Neuron (in vitro differentiated cells): Measurements from ENCODE around the gene RABGGTA.
A peak's percentile ranks its signal among the peaks of the same experiment; 100 is the strongest.
"Not testable (repeated sequence)": the region's sequence is repeated elsewhere in the genome, so short reads cannot be mapped to it uniquely, and the experiment has no call there.

Experiments
- H2AFZ ChIP-seq: one replicate; pipeline ENCODE4 v1.6.1; 2013; ENCODE audit warnings: low read depth, mild to moderate bottlenecking, inconsistent platforms, low read length, moderate library complexity
- H3K27me3 ChIP-seq: one replicate; pipeline ENCODE4 v1.6.1; 2013; ENCODE audit warnings: low read length; ENCODE audit not compliant: insufficient read depth
- H3K36me3 ChIP-seq: one replicate; pipeline ENCODE4 v1.6.1; 2013; ENCODE audit warnings: low read length; ENCODE audit not compliant: insufficient read depth
- H3K4me1 ChIP-seq: one replicate; pipeline ENCODE4 v1.6.1; 2013; ENCODE audit warnings: low read length; ENCODE audit not compliant: insufficient read depth
- H3K4me3 ChIP-seq: 2 replicates; pipeline ENCODE4 v1.5.1; 2013; ENCODE audit warnings: mild to moderate bottlenecking, low read length, moderate library complexity
- H3K9me3 ChIP-seq: one replicate; pipeline ENCODE4 v1.6.1; 2013; ENCODE audit warnings: low read length

RABGGTA gene

GRCh38 chr14:24233538-24233866 is 37.9 kb downstream of the RABGGTA start:
- peak overlapping the region; percentile 67 for H3K4me3 ChIP-seq
- H3K9me3 ChIP-seq = no peaks in the 10 kb centered on the region
- peaks cover 34% of the 10 kb centered on the region for H3K36me3 ChIP-seq
- no peak overlapping the region for H2AFZ ChIP-seq
- H3K27me3 ChIP-seq = no peaks in the 10 kb centered on the region
- peaks cover 22% of the 10 kb centered on the region for H3K4me1 ChIP-seq

GRCh38 chr14:24232645-24233537 is 38.5 kb downstream of the RABGGTA start, which contains the start of gene GMPR2:
Gene GMPR2, plus strand, starts transcription at chr14:24232929. Its CDS starts 325 bp downstream, at chr14:24233254.
- peak within 1 kb of the TSS; percentile 67 for H3K4me3 ChIP-seq

GRCh38 chr14:24232121-24232644 is 39.2 kb downstream of the RABGGTA start, which contains the start of gene NEDD8:
Gene NEDD8, minus strand, starts transcription at chr14:24232367. Its CDS starts 100 bp downstream, at chr14:24232267.
- H3K4me3 ChIP-seq = peak within 1 kb of the TSS; percentile 67

More at GRCh38 chr14:24232645-24233537, 38.5 kb downstream of the RABGGTA start, which contains the start of gene GMPR2:
- no peaks in the 10 kb centered on the region for H3K27me3 ChIP-seq
- peaks cover 22% of the 10 kb centered on the region for H3K4me1 ChIP-seq
- H3K36me3 ChIP-seq = peaks cover 34% of the 10 kb centered on the region
- H3K9me3 ChIP-seq = no peaks in the 10 kb centered on the region
- peak within 1 kb of the TSS; percentile 23 for H2AFZ ChIP-seq

GRCh38 chr14:24231263-24232120 is 39.9 kb downstream of the RABGGTA start:
- Histone ChIP-seq H3K36me3 (peaks cover 24% of the 10 kb centered on the region), H3K4me3 (peak overlapping the region; percentile 67), H3K4me1 (peaks cover 22% of the 10 kb centered on the region), H2AFZ (peak overlapping the region; percentile 23), H3K27me3 (no peaks in the 10 kb centered on the region), H3K9me3 (no peaks in the 10 kb centered on the region)

More at GRCh38 chr14:24232121-24232644, 39.2 kb downstream of the RABGGTA start, which contains the start of gene NEDD8:
- Histone ChIP-seq H3K4me1 (peaks cover 22% of the 10 kb centered on the region), H2AFZ (peak within 1 kb of the TSS; percentile 23), H3K9me3 (no peaks in the 10 kb centered on the region), H3K27me3 (no peaks in the 10 kb centered on the region), H3K36me3 (peaks cover 29% of the 10 kb centered on the region)

GRCh38 chr14:24228902-24229301 is 42.5 kb downstream of the RABGGTA start:
- Histone ChIP-seq H3K4me1 (peaks cover 20% of the 10 kb centered on the region), H2AFZ (no peak overlapping the region), H3K4me3 (no peak overlapping the region), H3K27me3 (no peaks in the 10 kb centered on the region), H3K9me3 (no peaks in the 10 kb centered on the region), H3K36me3 (peaks cover 10% of the 10 kb centered on the region)

- Histone ChIP-seq H3K4me3 (no peak overlapping the region), H2AFZ (no peak overlapping the region), H3K9me3 (no peaks in the 10 kb centered on the region), H3K27me3 (no peaks in the 10 kb centered on the region), H3K36me3 (peaks cover 10% of the 10 kb centered on the region), H3K4me1 (peaks cover 7% of the 10 kb centered on the region)
Observed at GRCh38 chr14:24226473-24226872, 44.9 kb downstream of the RABGGTA start.

- H3K4me1 ChIP-seq = no peaks in the 10 kb centered on the region
- H3K9me3 ChIP-seq = no peaks in the 10 kb centered on the region
- H3K27me3 ChIP-seq = no peaks in the 10 kb centered on the region
- no peak overlapping the region for H3K4me3 ChIP-seq
- no peak overlapping the region for H2AFZ ChIP-seq
- peaks cover 10% of the 10 kb centered on the region for H3K36me3 ChIP-seq
Observed at GRCh38 chr14:24224618-24225071, 46.8 kb downstream of the RABGGTA start.

- not testable (repeated sequence) for H3K9me3 ChIP-seq, H3K4me3 ChIP-seq, H3K4me1 ChIP-seq, H3K36me3 ChIP-seq, H3K27me3 ChIP-seq, H2AFZ ChIP-seq
Observed at GRCh38 chr14:24222987-24223386, 48.4 kb downstream of the RABGGTA start.

GRCh38 chr14:24219521-24219920 is 51.9 kb downstream of the RABGGTA start:
- H3K4me3 ChIP-seq = no peak overlapping the region
- no peaks in the 10 kb centered on the region for H3K9me3 ChIP-seq
- H3K4me1 ChIP-seq = peaks cover 5% of the 10 kb centered on the region
- H3K36me3 ChIP-seq = peaks cover 7% of the 10 kb centered on the region
- no peaks in the 10 kb centered on the region for H3K27me3 ChIP-seq
- no peak overlapping the region for H2AFZ ChIP-seq

GRCh38 chr14:24219080-24219479 is 52.3 kb downstream of the RABGGTA start:
- Histone ChIP-seq H3K27me3 (no peaks in the 10 kb centered on the region), H3K4me3 (no peak overlapping the region), H3K4me1 (peaks cover 9% of the 10 kb centered on the region), H3K36me3 (peaks cover 7% of the 10 kb centered on the region), H2AFZ (no peak overlapping the region), H3K9me3 (no peaks in the 10 kb centered on the region)

GRCh38 chr14:24216876-24217275 is 54.5 kb downstream of the RABGGTA start:
- H3K36me3 ChIP-seq, H3K4me3 ChIP-seq: not testable (repeated sequence)
- H3K4me1 ChIP-seq = peaks cover 20% of the 10 kb centered on the region

GRCh38 chr14:24216345-24216699 is 55.1 kb downstream of the RABGGTA start:
- Histone ChIP-seq H3K36me3 (peaks cover 12% of the 10 kb centered on the region), H3K9me3 (no peaks in the 10 kb centered on the region), H3K4me1 (peaks cover 20% of the 10 kb centered on the region), H2AFZ (no peak overlapping the region), H3K4me3 (peak overlapping the region; percentile 73), H3K27me3 (no peaks in the 10 kb centered on the region)

More at GRCh38 chr14:24216876-24217275, 54.5 kb downstream of the RABGGTA start:
- not testable (repeated sequence) for H3K27me3 ChIP-seq, H2AFZ ChIP-seq, H3K9me3 ChIP-seq
